ENCODE data around the gene TXNDC12. TPM values are rescaled to one million over a fixed set of nuclear protein-coding genes. Genes with fewer than 3 reads are reported as not detected.

Gene TXNDC12
- total RNA-seq, 4 donors from 2014 or later: 5.9 to 67.1 (median 39.1) TPM

- H3K4me1 ChIP-seq: no peaks in the 10 kb centered on the region
- TF ChIP-seq POLR2A (IDR thresholded peaks at IDR 0.05) (no peak), CTCF (IDR thresholded peaks at IDR 0.05) (no peak)
- no peaks in the 10 kb centered on the region for H3K9me3 ChIP-seq
- intact Hi-C loops (cut with DNase I; ENCODE audit: low total_unique reads): no loop called here
- no peaks in the 10 kb centered on the region for H3K36me3 ChIP-seq
- H3K4me3 ChIP-seq: peak overlapping the region in 1 of 2 donors; percentile 46
- peaks cover 8 to 14% of the 10 kb centered on the region in 2 donors for H3K27me3 ChIP-seq
- no peak overlapping the region for H3K27ac ChIP-seq
- DNase-seq: no peak
Measured at GRCh38 chr1:51989582-51990477, 65.2 kb downstream of the TXNDC12 start.

DNA sequence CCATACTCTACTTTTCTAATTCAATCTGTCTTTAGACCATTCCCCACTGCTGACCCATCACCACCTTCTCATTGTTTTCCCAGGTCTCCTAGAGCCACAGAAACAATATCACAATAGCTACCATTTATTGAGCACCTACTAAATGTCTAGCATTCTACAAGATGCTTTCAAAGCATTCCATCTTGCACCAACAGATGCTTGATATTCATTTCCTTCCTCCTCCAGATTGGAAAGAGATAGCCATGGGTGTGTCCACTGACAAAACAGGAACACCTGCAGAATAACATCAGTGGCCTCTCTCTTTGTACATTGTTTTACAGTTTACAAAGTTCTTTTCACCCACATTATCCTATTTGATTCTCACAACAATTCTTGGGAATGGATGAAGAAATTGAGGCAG, 66.7 kb downstream of the TXNDC12 start:
- peaks cover 8 to 14% of the 10 kb centered on the region in 2 donors for H3K27me3 ChIP-seq
- no peaks in the 10 kb centered on the region for H3K36me3 ChIP-seq
- H3K9me3 ChIP-seq: no peaks in the 10 kb centered on the region
- H3K4me1 ChIP-seq: no peaks in the 10 kb centered on the region
- no peak for DNase-seq
- intact Hi-C loops (cut with DNase I; ENCODE audit: low total_unique reads): no loop called here
- TF ChIP-seq CTCF (IDR thresholded peaks at IDR 0.05) (no peak), POLR2A (IDR thresholded peaks at IDR 0.05) (no peak)
- H3K4me3 ChIP-seq: no peak overlapping the region
- H3K27ac ChIP-seq: no peak overlapping the region

DNA sequence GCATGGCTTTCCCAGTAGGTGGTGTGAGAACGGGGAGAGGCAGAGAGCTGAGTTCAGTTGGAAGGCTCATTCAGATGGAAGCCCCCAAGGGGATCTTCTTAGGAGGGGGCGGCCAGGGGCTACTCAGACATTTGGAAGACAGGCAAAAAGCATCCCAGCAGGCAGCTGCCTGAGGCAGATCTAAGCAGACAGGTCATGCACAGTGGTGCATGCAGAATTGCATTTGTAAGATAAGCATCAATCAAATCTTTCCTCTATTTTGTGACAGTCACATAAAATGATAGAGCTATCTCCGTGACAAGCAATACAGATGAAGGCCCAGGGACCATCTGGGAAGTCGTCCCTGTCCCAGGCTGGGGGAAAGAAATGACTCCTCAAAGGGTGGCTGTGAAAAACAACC, 68.3 kb downstream of the TXNDC12 start:
- H3K27me3 ChIP-seq: peaks cover 8 to 14% of the 10 kb centered on the region in 2 donors
- intact Hi-C loops (cut with DNase I; ENCODE audit: low total_unique reads): no loop called here
- no peak overlapping the region for H3K4me3 ChIP-seq
- H3K9me3 ChIP-seq: no peaks in the 10 kb centered on the region
- H3K4me1 ChIP-seq: no peaks in the 10 kb centered on the region
- TF ChIP-seq CTCF (IDR thresholded peaks at IDR 0.05): no peak
- TF ChIP-seq POLR2A (IDR thresholded peaks at IDR 0.05): no peak
- no peak for DNase-seq
- no peak overlapping the region for H3K27ac ChIP-seq
- no peaks in the 10 kb centered on the region for H3K36me3 ChIP-seq

GRCh38 chr1:51982161-51982560, 72.8 kb downstream of the TXNDC12 start:
- no peaks in the 10 kb centered on the region for H3K27me3 ChIP-seq
- DNase-seq: no peak
- H3K27ac ChIP-seq: no peak overlapping the region
- no peaks in the 10 kb centered on the region for H3K36me3 ChIP-seq
- H3K4me3 ChIP-seq: no peak overlapping the region
- no peak for TF ChIP-seq POLR2A (IDR thresholded peaks at IDR 0.05)
- TF ChIP-seq CTCF (IDR thresholded peaks at IDR 0.05): no peak
- no peaks in the 10 kb centered on the region for H3K4me1 ChIP-seq
- H3K9me3 ChIP-seq: no peaks in the 10 kb centered on the region
- intact Hi-C loops (cut with DNase I; ENCODE audit: low total_unique reads): no loop called here

DNA sequence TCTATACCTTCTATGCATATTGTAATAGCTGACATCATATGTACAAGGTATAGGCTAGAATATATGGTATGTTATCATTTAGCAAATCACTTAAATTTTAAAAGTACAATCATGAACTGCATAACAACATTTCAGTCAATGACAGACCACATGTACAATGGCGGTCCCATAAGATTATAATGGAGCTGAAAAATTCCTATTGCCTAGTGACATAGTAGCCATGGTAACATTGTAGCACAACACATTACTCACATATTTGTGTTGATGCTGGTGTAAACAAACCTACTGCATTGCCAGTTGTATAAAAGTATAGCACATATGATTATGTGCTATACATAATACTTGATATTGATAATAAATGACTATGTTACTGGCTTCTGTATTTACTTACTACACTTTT, 73.4 kb downstream of the TXNDC12 start:
- no peak overlapping the region for H3K4me3 ChIP-seq
- no peak for DNase-seq
- intact Hi-C loops (cut with DNase I; ENCODE audit: low total_unique reads): no loop called here
- no peak overlapping the region for H3K27ac ChIP-seq
- no peaks in the 10 kb centered on the region for H3K4me1 ChIP-seq
- no peaks in the 10 kb centered on the region for H3K27me3 ChIP-seq
- TF ChIP-seq POLR2A (IDR thresholded peaks at IDR 0.05): no peak
- no peak for TF ChIP-seq CTCF (IDR thresholded peaks at IDR 0.05)
- H3K9me3 ChIP-seq: no peaks in the 10 kb centered on the region
- H3K36me3 ChIP-seq: no peaks in the 10 kb centered on the region

Data from uterus (tissue), 4 donors.